GM23338 (cell line): Measurements from ENCODE around the gene PDSS2. TPM values are rescaled to one million over a fixed set of nuclear protein-coding genes. Genes with fewer than 3 reads are reported as not detected.

ENCODE experiments used
- ATAC-seq: fragments of 200-7000 bp; cut with Tn5 transposase; 3 replicates; pipeline ENCODE4 v1.9.1; 2020
- DNase-seq: peaks from one replicate; pipeline ENCODE4 v3.0.0-alpha.2; 2015; ENCODE audit warnings: low spot score
- H2AFZ ChIP-seq: fragments of 200-600 bp; sonication (generic); 2 replicates; pipeline ENCODE4 v1.8.0; 2016; ENCODE audit warnings: antibody characterized with exemption, mild to moderate bottlenecking, moderate library complexity
- H3F3A ChIP-seq: fragments of 200-600 bp; sonication (generic); replicated peaks from 2 replicates; pipeline ENCODE4 v1.8.0; 2017; ENCODE audit warnings: antibody characterized with exemption, mixed run types, low read depth
- H3K27ac ChIP-seq: fragments of 200-600 bp; sonication (generic); 2 replicates; pipeline ENCODE4 v1.6.1; 2016; ENCODE audit warnings: low read depth
- H3K27me3 ChIP-seq: fragments of 200-600 bp; sonication (generic); 2 replicates; pipeline ENCODE4 v1.8.0; 2016; ENCODE audit warnings: mild to moderate bottlenecking, mixed run types, moderate library complexity; ENCODE audit not compliant: insufficient read depth
- H3K36me3 ChIP-seq: fragments of 200-600 bp; sonication (generic); 2 replicates; pipeline ENCODE4 v1.8.0; 2016; ENCODE audit warnings: mild to moderate bottlenecking; ENCODE audit not compliant: insufficient read depth
- H3K4me1 ChIP-seq: fragments of 200-600 bp; sonication (generic); 2 replicates; pipeline ENCODE4 v1.8.0; 2016; ENCODE audit warnings: mild to moderate bottlenecking, moderate library complexity; ENCODE audit not compliant: insufficient read depth
- H3K4me2 ChIP-seq: fragments of 200-600 bp; sonication (generic); 2 replicates; pipeline ENCODE4 v1.7.1; 2017; ENCODE audit warnings: mixed run types
- H3K4me3 ChIP-seq: fragments of 200-600 bp; sonication (generic); 2 replicates; pipeline ENCODE4 v1.6.1; 2016; ENCODE audit warnings: mixed run types
- H3K79me2 ChIP-seq: fragments of 200-600 bp; sonication (generic); replicated peaks from 2 replicates; pipeline ENCODE4 v1.8.0; 2017; ENCODE audit warnings: mild to moderate bottlenecking; ENCODE audit not compliant: insufficient read depth
- H3K9me2 ChIP-seq: fragments of 200-600 bp; sonication (generic); 2 replicates; pipeline ENCODE4 v1.8.0; 2017; ENCODE audit not compliant: insufficient read depth
- H4K20me1 ChIP-seq: fragments of 200-600 bp; sonication (generic); replicated peaks from 2 replicates; pipeline ENCODE4 v1.8.0; 2017; ENCODE audit warnings: mild to moderate bottlenecking; ENCODE audit not compliant: insufficient read depth
- H3K27ac Mint-ChIP-seq: 2 replicates; pipeline ENCODE4 v1.8.0; 2020; ENCODE audit warnings: inconsistent platforms, mild to moderate bottlenecking, moderate library complexity, mixed read lengths
- H3K27me3 Mint-ChIP-seq: 3 replicates; pipeline ENCODE4 v1.8.0; 2022; ENCODE audit warnings: low read depth, mild to moderate bottlenecking, moderate library complexity, mixed read lengths, inconsistent platforms; ENCODE audit not compliant: insufficient read depth, poor library complexity
- H3K36me3 Mint-ChIP-seq: 3 replicates; pipeline ENCODE4 v1.8.0; 2021; ENCODE audit warnings: low read depth, mild to moderate bottlenecking, inconsistent platforms, moderate library complexity, mixed read lengths
- H3K4me1 Mint-ChIP-seq: 3 replicates; pipeline ENCODE4 v1.8.0; 2020; ENCODE audit warnings: mild to moderate bottlenecking, inconsistent platforms, mixed read lengths
- H3K4me3 Mint-ChIP-seq: 3 replicates; pipeline ENCODE4 v1.8.0; 2021; ENCODE audit warnings: moderate library complexity, mild to moderate bottlenecking, inconsistent platforms, mixed read lengths
- H3K9me3 Mint-ChIP-seq: 3 replicates; pipeline ENCODE4 v1.8.0; 2020; ENCODE audit warnings: moderate library complexity, mild to moderate bottlenecking, inconsistent platforms, mixed read lengths
- CREB1 ChIP-seq: fragments of 250-450 bp; sonication (Bioruptor Pico); IDR thresholded peaks from 2 replicates; pipeline ENCODE4 v1.5.0; 2020; ENCODE audit warnings: low read depth, mild to moderate bottlenecking, moderate library complexity
- CTCF ChIP-seq, 2 experiments: fragments of 200-600 bp in 1 of 2; sonication (generic) in 1 of 2; conservative IDR thresholded peaks; 2 replicates each; pipeline versions ENCODE4 v1.5.1 to v1.6.1; 2016 to 2017; ENCODE audit warnings: antibody characterized with exemption in 2 of 2, low read depth in 2 of 2, mild to moderate bottlenecking in 2 of 2, moderate library complexity in 1 of 2
- ETS1 ChIP-seq: IDR thresholded peaks from 2 replicates; pipeline ENCODE4 v1.6.1; 2016; ENCODE audit warnings: antibody characterized with exemption
- EZH2 ChIP-seq: fragments of 200-600 bp; sonication (generic); IDR thresholded peaks from one replicate; pipeline ENCODE4 v1.8.0; 2017; ENCODE audit warnings: antibody characterized with exemption, mild to moderate bottlenecking, low read depth; ENCODE audit not compliant: unreplicated experiment
- EZH2phosphoT487 ChIP-seq: fragments of 200-600 bp; sonication (generic); IDR thresholded peaks from one replicate; pipeline ENCODE4 v1.8.1; 2018; ENCODE audit warnings: antibody characterized with exemption; ENCODE audit not compliant: unreplicated experiment
- JUNB ChIP-seq: IDR thresholded peaks from one replicate; pipeline ENCODE4 v1.6.1; 2016; ENCODE audit warnings: antibody characterized with exemption; ENCODE audit not compliant: unreplicated experiment
- NANOG ChIP-seq: IDR thresholded peaks from 2 replicates; pipeline ENCODE4 v1.6.1; 2016; ENCODE audit warnings: antibody characterized with exemption, borderline replicate concordance
- POLR2AphosphoS5 ChIP-seq: IDR thresholded peaks from 2 replicates; pipeline ENCODE4 v1.6.1; 2016; ENCODE audit warnings: antibody characterized with exemption, low read depth
- REST ChIP-seq: IDR thresholded peaks from one replicate; pipeline ENCODE4 v1.6.1; 2018; ENCODE audit warnings: antibody characterized with exemption; ENCODE audit not compliant: unreplicated experiment
- STAT1 ChIP-seq: IDR thresholded peaks from one replicate; pipeline ENCODE4 v1.6.1; 2016; ENCODE audit warnings: antibody characterized with exemption; ENCODE audit not compliant: unreplicated experiment
- ZNF114 ChIP-seq: fragments of 250-450 bp; sonication (Bioruptor Pico); IDR thresholded peaks from 2 replicates; pipeline ENCODE4 v1.5.0; 2020; ENCODE audit warnings: mild to moderate bottlenecking, moderate library complexity
- ZNF331 ChIP-seq: fragments of 250-450 bp; sonication (Bioruptor Pico); IDR thresholded peaks from 2 replicates; pipeline ENCODE4 v1.5.0; 2020; ENCODE audit warnings: low read depth, mild to moderate bottlenecking, moderate library complexity
- ZNF462 ChIP-seq: fragments of 250-450 bp; sonication (Bioruptor Pico); IDR thresholded peaks from 2 replicates; pipeline ENCODE4 v1.5.0; 2020; ENCODE audit warnings: mild to moderate bottlenecking, moderate library complexity
- polyA plus RNA-seq: library from polyadenylated mRNA; unstranded; fragments of >200 nt; fragmentation: Nextera tagmentation; extraction: Ambion mirVana; gene quantifications from 2 replicates; pipeline ENCODE4 v1.2.1, GENCODE V29; 2016
- total RNA-seq: library from RNA; depleted of rRNA; stranded (reverse); fragments of >200 nt; shearing (Covaris generic); gene quantifications from 2 replicates; pipeline ENCODE4 v1.2.3, GENCODE V29; 2014

Gene PDSS2
- total and polyA plus RNA-seq, 2 experiments from 2014 or later = 7.3 to 16.7 TPM

GRCh38 chr6:107383705-107384104, 75.7 kb downstream of the PDSS2 start (continued):
- no peak for TF ChIP-seq NANOG
- no peak for TF ChIP-seq ZNF114 (CRISPR knock-in tag)
- no peak for TF ChIP-seq EZH2phosphoT487

GRCh38 chr6:107374264-107374663, 85.1 kb downstream of the PDSS2 start:
- Histone ChIP-seq H3F3A (no peaks in the 10 kb centered on the region), H3K36me3 (no peaks in the 10 kb centered on the region), H3K4me2 (no peak overlapping the region), H3K27me3 (no peaks in the 10 kb centered on the region), H3K9me2 (no peaks in the 10 kb centered on the region), H2AFZ (no peak overlapping the region), H4K20me1 (no peaks in the 10 kb centered on the region), H3K79me2 (no peaks in the 10 kb centered on the region), H3K27ac (no peak overlapping the region), H3K4me3 (no peak overlapping the region), H3K4me1 (no peaks in the 10 kb centered on the region)
- no peak for TF ChIP-seq STAT1
- TF ChIP-seq REST = no peak
- TF ChIP-seq ZNF462 (CRISPR knock-in tag) = no peak
- TF ChIP-seq ZNF114 (CRISPR knock-in tag) = no peak
- no peak for TF ChIP-seq JUNB
- no peak for TF ChIP-seq ZNF331
- TF ChIP-seq CTCF (conservative IDR thresholded peaks at IDR 0.05; ENCODE audit: low read depth in 2 of 2) = no peak
- no peak for TF ChIP-seq NANOG
- TF ChIP-seq CREB1 (CRISPR knock-in tag) = no peak
- TF ChIP-seq EZH2 = no peak
- no peak for TF ChIP-seq ETS1
- TF ChIP-seq EZH2phosphoT487 = no peak
- no peak for TF ChIP-seq POLR2AphosphoS5
- Mint-ChIP-seq H3K4me3 (no peak overlapping the region), H3K27me3 (no peaks in the 10 kb centered on the region), H3K9me3 (peaks cover 5% of the 10 kb centered on the region; the same call in 1 of the 3 replicates), H3K4me1 (peaks cover 3% of the 10 kb centered on the region; the same call in 1 of the 3 replicates), H3K27ac (no peak overlapping the region), H3K36me3 (peaks cover 18% of the 10 kb centered on the region; the same call in 2 of the 3 replicates)
- no peak for DNase-seq
- ATAC-seq = no peak
